ENCODE results near the gene GPRIN3.

DNA sequence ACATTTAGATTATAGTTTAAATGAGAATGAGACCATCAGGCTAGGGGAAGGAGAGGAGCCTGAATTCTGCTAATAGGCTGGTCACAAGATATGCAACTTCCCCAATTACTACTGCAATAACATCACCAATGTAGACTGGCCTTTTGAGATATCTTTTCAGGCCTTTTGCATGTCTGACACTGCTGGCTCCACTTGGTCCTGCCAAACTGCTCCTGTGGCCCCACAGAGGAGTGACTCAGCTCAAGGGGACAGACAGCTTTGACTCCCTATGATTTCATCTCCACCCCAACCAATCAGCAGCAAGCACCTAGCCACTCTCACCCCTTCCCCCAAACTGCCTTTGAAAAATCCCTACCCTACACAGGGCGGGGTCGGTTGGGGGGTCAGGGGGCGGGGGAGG, 22.8 kb downstream of the GPRIN3 start:
- TF ChIP-seq, protein P1, sequence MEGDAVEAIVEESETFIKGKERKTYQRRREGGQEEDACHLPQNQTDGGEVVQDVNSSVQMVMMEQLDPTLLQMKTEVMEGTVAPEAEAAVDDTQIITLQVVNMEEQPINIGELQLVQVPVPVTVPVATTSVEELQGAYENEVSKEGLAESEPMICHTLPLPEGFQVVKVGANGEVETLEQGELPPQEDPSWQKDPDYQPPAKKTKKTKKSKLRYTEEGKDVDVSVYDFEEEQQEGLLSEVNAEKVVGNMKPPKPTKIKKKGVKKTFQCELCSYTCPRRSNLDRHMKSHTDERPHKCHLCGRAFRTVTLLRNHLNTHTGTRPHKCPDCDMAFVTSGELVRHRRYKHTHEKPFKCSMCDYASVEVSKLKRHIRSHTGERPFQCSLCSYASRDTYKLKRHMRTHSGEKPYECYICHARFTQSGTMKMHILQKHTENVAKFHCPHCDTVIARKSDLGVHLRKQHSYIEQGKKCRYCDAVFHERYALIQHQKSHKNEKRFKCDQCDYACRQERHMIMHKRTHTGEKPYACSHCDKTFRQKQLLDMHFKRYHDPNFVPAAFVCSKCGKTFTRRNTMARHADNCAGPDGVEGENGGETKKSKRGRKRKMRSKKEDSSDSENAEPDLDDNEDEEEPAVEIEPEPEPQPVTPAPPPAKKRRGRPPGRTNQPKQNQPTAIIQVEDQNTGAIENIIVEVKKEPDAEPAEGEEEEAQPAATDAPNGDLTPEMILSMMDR (IDR thresholded peaks at IDR 0.05) = no peak
- TF ChIP-seq POLR2AphosphoS5 (IDR thresholded peaks at IDR 0.05; ENCODE audit: insufficient read depth in 1 of 2, low read depth in 1 of 2) = no peak
- no peak for TF ChIP-seq POLR2A (IDR thresholded peaks at IDR 0.05)

Data from vagina (tissue), 2 donors.